ENCODE results near the gene PDE6G.

DNA sequence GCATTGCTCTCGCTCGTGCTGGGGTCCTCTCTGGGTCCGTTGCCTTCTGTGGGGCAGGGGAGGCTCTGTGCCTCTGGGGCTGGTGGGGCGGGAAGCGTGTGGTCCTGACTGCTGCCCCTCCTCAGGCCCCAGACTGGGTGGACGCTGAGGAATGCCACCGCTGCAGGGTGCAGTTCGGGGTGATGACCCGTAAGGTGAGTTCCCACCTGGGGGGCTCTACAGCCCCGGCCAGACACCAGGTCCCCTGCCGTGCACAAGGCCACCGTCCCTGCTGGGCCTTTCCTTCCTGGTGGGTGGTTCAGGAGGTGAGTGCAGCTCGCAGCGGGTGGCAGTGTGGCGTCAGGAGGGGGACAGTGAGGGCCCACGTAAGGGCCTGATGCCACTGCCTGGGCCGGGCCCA is 34.2 kb upstream of the PDE6G start:
- TF ChIP-seq CREB5 (CRISPR knock-in tag; IDR thresholded peaks at IDR 0.05; ENCODE audit: low read depth): no peak
- TF ChIP-seq, protein P1, sequence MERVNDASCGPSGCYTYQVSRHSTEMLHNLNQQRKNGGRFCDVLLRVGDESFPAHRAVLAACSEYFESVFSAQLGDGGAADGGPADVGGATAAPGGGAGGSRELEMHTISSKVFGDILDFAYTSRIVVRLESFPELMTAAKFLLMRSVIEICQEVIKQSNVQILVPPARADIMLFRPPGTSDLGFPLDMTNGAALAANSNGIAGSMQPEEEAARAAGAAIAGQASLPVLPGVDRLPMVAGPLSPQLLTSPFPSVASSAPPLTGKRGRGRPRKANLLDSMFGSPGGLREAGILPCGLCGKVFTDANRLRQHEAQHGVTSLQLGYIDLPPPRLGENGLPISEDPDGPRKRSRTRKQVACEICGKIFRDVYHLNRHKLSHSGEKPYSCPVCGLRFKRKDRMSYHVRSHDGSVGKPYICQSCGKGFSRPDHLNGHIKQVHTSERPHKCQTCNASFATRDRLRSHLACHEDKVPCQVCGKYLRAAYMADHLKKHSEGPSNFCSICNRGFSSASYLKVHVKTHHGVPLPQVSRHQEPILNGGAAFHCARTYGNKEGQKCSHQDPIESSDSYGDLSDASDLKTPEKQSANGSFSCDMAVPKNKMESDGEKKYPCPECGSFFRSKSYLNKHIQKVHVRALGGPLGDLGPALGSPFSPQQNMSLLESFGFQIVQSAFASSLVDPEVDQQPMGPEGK (CRISPR knock-in tag; IDR thresholded peaks at IDR 0.05; ENCODE audit: borderline replicate concordance): no peak
- no peak for TF ChIP-seq ZFP3 (CRISPR knock-in tag; IDR thresholded peaks at IDR 0.05)
- TF ChIP-seq ARNTL (CRISPR knock-in tag; IDR thresholded peaks at IDR 0.05; ENCODE audit: borderline replicate concordance, low read depth): no peak
- TF ChIP-seq, protein P2, sequence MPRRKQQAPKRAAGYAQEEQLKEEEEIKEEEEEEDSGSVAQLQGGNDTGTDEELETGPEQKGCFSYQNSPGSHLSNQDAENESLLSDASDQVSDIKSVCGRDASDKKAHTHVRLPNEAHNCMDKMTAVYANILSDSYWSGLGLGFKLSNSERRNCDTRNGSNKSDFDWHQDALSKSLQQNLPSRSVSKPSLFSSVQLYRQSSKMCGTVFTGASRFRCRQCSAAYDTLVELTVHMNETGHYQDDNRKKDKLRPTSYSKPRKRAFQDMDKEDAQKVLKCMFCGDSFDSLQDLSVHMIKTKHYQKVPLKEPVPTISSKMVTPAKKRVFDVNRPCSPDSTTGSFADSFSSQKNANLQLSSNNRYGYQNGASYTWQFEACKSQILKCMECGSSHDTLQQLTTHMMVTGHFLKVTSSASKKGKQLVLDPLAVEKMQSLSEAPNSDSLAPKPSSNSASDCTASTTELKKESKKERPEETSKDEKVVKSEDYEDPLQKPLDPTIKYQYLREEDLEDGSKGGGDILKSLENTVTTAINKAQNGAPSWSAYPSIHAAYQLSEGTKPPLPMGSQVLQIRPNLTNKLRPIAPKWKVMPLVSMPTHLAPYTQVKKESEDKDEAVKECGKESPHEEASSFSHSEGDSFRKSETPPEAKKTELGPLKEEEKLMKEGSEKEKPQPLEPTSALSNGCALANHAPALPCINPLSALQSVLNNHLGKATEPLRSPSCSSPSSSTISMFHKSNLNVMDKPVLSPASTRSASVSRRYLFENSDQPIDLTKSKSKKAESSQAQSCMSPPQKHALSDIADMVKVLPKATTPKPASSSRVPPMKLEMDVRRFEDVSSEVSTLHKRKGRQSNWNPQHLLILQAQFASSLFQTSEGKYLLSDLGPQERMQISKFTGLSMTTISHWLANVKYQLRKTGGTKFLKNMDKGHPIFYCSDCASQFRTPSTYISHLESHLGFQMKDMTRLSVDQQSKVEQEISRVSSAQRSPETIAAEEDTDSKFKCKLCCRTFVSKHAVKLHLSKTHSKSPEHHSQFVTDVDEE (CRISPR knock-in tag; IDR thresholded peaks at IDR 0.05): no peak
- TF ChIP-seq ZNF8 (CRISPR knock-in tag; IDR thresholded peaks at IDR 0.05): no peak
- no peak for TF ChIP-seq PPARA (CRISPR knock-in tag; IDR thresholded peaks at IDR 0.05; ENCODE audit: borderline replicate concordance)
- no peak for TF ChIP-seq ZNF565 (CRISPR knock-in tag; conservative IDR thresholded peaks at IDR 0.05; ENCODE audit: low read depth)
- TF ChIP-seq ISL1 (CRISPR knock-in tag; IDR thresholded peaks at IDR 0.05): no peak
- TF ChIP-seq ZC3H10 (CRISPR knock-in tag; IDR thresholded peaks at IDR 0.05): no peak
- TF ChIP-seq ESRRG (CRISPR knock-in tag; IDR thresholded peaks at IDR 0.05): no peak
- no peak for TF ChIP-seq ZNF70 (CRISPR knock-in tag; IDR thresholded peaks at IDR 0.05)
- TF ChIP-seq GLIS3 (CRISPR knock-in tag; IDR thresholded peaks at IDR 0.05): no peak
